ENCODE measurements around the gene USP20.

The USP20 gene

GRCh38 chr9:129930743-129931142, 95.5 kb downstream of the USP20 start:
- H3K27me3 ChIP-seq (ENCODE audit: insufficient read depth, poor library complexity, severe bottlenecking) = no peaks in the 10 kb centered on the region
- DNase-seq (ENCODE audit: low spot score) (no peak), ATAC-seq (ENCODE audit: low read depth) (no peak)
- H3K4me3 ChIP-seq (ENCODE audit: severe bottlenecking) = no peak overlapping the region
- TF ChIP-seq CTCF (IDR thresholded peaks at IDR 0.05; ENCODE audit: poor library complexity, severe bottlenecking) = no peak
- H3K27ac ChIP-seq (ENCODE audit: poor library complexity, severe bottlenecking) = no peak overlapping the region
- H3K36me3 ChIP-seq (ENCODE audit: low read depth) = peaks cover 13% of the 10 kb centered on the region; the same call in 1 of the 2 replicates
- no peaks in the 10 kb centered on the region for H3K9me3 ChIP-seq (ENCODE audit: severe bottlenecking)
- no peaks in the 10 kb centered on the region for H3K4me1 ChIP-seq (ENCODE audit: insufficient read depth, poor library complexity, severe bottlenecking)
